Keratinocyte (primary cell): Measurements from ENCODE around the gene MUC4. TPM values are rescaled to one million over a fixed set of nuclear protein-coding genes. Genes with fewer than 3 reads are reported as not detected.

Experiments
- DNase-seq: peaks from one replicate; pipeline ENCODE4 v3.0.0-alpha.2; 2011; ENCODE audit warnings: low read depth, missing footprints, low spot score
- FAIRE-seq: peaks from 2 replicates; lab custom pipeline; 2011; peaks lifted over from hg19 to GRCh38; lab: Jason Lieb, UNC
- H2AFZ ChIP-seq: 2 replicates; pipeline ENCODE4 v1.6.0; 2012; ENCODE audit warnings: low read length, control low read depth, inconsistent platforms; ENCODE audit not compliant: control insufficient read depth
- H3K27ac ChIP-seq: 2 replicates; pipeline ENCODE4 v1.5.1; 2011; ENCODE audit warnings: low read length; ENCODE audit not compliant: control insufficient read depth, insufficient read depth
- H3K27me3 ChIP-seq: 3 replicates; pipeline ENCODE4 v1.6.0; 2011; ENCODE audit warnings: low read length; ENCODE audit not compliant: control insufficient read depth, insufficient read depth; ENCODE audit errors: extremely low read depth
- H3K36me3 ChIP-seq, 2 experiments: 2 replicates in 1 of 2; 3 replicates in 1 of 2; pipeline ENCODE4 v1.5.1; 2011; ENCODE audit warnings: low read length in 2 of 2, mild to moderate bottlenecking in 1 of 2; ENCODE audit not compliant: control insufficient read depth in 2 of 2, insufficient read depth in 2 of 2; ENCODE audit errors: extremely low read depth in 1 of 2
- H3K4me1 ChIP-seq: 3 replicates; pipeline ENCODE4 v1.5.1; 2011; ENCODE audit warnings: low read length; ENCODE audit not compliant: control insufficient read depth, insufficient read depth; ENCODE audit errors: extremely low read depth
- H3K4me2 ChIP-seq: 3 replicates; pipeline ENCODE4 v1.6.0; 2011; ENCODE audit warnings: low read depth, low read length; ENCODE audit not compliant: control insufficient read depth, insufficient read depth; ENCODE audit errors: extremely low read depth
- H3K4me3 ChIP-seq, 3 experiments: fragments of 200-600 bp in 1 of 3; sonication (generic) in 1 of 3; 2 replicates in 2 of 3; 3 replicates in 1 of 3; pipeline ENCODE4 v1.5.1; 2011 to 2016; ENCODE audit warnings: low read length in 3 of 3, mild to moderate bottlenecking in 3 of 3, control low read depth in 2 of 3, inconsistent platforms in 1 of 3, low read depth in 1 of 3, mixed read lengths in 1 of 3, mixed run types in 1 of 3, moderate library complexity in 1 of 3; ENCODE audit not compliant: control insufficient read depth in 2 of 3, insufficient read depth in 2 of 3; ENCODE audit errors: extremely low read depth in 1 of 3
- H3K79me2 ChIP-seq: 2 replicates; pipeline ENCODE4 v1.6.0; 2012; ENCODE audit warnings: low read length; ENCODE audit not compliant: control insufficient read depth, insufficient read depth
- H3K9ac ChIP-seq: 3 replicates; pipeline ENCODE4 v1.6.0; 2011; ENCODE audit warnings: low read length; ENCODE audit not compliant: control insufficient read depth, insufficient read depth; ENCODE audit errors: extremely low read depth
- H3K9me1 ChIP-seq: 3 replicates; pipeline ENCODE4 v1.6.0; 2011; ENCODE audit warnings: low read length; ENCODE audit not compliant: control insufficient read depth, insufficient read depth; ENCODE audit errors: extremely low read depth
- H3K9me3 ChIP-seq: 2 replicates; pipeline ENCODE4 v1.5.1; 2012; ENCODE audit warnings: low read depth, low read length; ENCODE audit not compliant: control insufficient read depth
- H4K20me1 ChIP-seq: 3 replicates; pipeline ENCODE4 v1.6.0; 2011; ENCODE audit warnings: low read length; ENCODE audit not compliant: control insufficient read depth, insufficient read depth; ENCODE audit errors: extremely low read depth
- EZH2 ChIP-seq: IDR thresholded peaks from one replicate; pipeline ENCODE4 v1.6.1; 2012; ENCODE audit warnings: inconsistent platforms, mild to moderate bottlenecking, low read length, moderate library complexity
- dilution Hi-C: fragments of 300-500 bp; cut with MboI; formaldehyde crosslinking; loops from one replicate; pipeline ENCODE4 v1.7.0; 2020; ENCODE audit warnings: low sequenced_read_pairs; ENCODE audit not compliant: extremely low pct_ligation_motif_present
- polyA plus RNA-seq, 5 experiments: library from polyadenylated mRNA; depleted of rRNA in 3 of 5; stranded (reverse) in 3 of 5; stranded (forward) in 1 of 5; unstranded in 1 of 5; fragments of >200 nt; gene quantifications; 1 replicate in 1 of 5; 2 replicates in 3 of 5; 3 replicates in 1 of 5; pipeline versions ENCODE4 v1.2.1 to v1.2.3, GENCODE V29; 2011 to 2012; ENCODE audit warnings: missing spikeins in 2 of 5, low read depth in 1 of 5, low replicate concordance in 1 of 5
- TF ChIP-seq, protein P1 (sequence below), 3 experiments: IDR thresholded peaks in 1 of 3; conservative IDR thresholded peaks in 1 of 3; optimal IDR thresholded peaks in 1 of 3; 2 replicates in 2 of 3; 3 replicates in 1 of 3; pipeline versions ENCODE3 to v1.5.1; 2011; ENCODE audit warnings: low read length in 3 of 3, mild to moderate bottlenecking in 3 of 3, moderate library complexity in 2 of 3, control low read depth in 1 of 3, inconsistent platforms in 1 of 3; ENCODE audit not compliant: insufficient read depth in 2 of 3; ENCODE audit errors: extremely low read depth in 1 of 3

Gene MUC4
- polyA plus RNA-seq, 1 donor (not counting 4 experiments of a cell fraction or from before 2014, with no cell fraction given) = not detected

- no peak overlapping the region for H3K4me3 ChIP-seq
- no peak for TF ChIP-seq EZH2
- TF ChIP-seq, protein P1, sequence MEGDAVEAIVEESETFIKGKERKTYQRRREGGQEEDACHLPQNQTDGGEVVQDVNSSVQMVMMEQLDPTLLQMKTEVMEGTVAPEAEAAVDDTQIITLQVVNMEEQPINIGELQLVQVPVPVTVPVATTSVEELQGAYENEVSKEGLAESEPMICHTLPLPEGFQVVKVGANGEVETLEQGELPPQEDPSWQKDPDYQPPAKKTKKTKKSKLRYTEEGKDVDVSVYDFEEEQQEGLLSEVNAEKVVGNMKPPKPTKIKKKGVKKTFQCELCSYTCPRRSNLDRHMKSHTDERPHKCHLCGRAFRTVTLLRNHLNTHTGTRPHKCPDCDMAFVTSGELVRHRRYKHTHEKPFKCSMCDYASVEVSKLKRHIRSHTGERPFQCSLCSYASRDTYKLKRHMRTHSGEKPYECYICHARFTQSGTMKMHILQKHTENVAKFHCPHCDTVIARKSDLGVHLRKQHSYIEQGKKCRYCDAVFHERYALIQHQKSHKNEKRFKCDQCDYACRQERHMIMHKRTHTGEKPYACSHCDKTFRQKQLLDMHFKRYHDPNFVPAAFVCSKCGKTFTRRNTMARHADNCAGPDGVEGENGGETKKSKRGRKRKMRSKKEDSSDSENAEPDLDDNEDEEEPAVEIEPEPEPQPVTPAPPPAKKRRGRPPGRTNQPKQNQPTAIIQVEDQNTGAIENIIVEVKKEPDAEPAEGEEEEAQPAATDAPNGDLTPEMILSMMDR (optimal IDR thresholded peaks at IDR 0.05 in 1 of 3, IDR thresholded peaks at IDR 0.05 in 1 of 3, conservative IDR thresholded peaks at IDR 0.05 in 1 of 3; ENCODE audit: extremely low read depth in 1 of 3, insufficient read depth in 2 of 3, low read length in 3 of 3) = no peak
- H3K79me2 ChIP-seq = no peaks in the 10 kb centered on the region
- H4K20me1 ChIP-seq = no peaks in the 10 kb centered on the region
- H3K4me2 ChIP-seq = no peak overlapping the region
- no peak overlapping the region for H3K27ac ChIP-seq
- no peaks in the 10 kb centered on the region for H3K9me3 ChIP-seq
- FAIRE-seq (no peak), DNase-seq (no peak)
- H3K27me3 ChIP-seq = peaks cover 6% of the 10 kb centered on the region
- no peak overlapping the region for H2AFZ ChIP-seq
- no peaks in the 10 kb centered on the region for H3K9me1 ChIP-seq
- H3K4me1 ChIP-seq = no peaks in the 10 kb centered on the region
- H3K9ac ChIP-seq = no peak overlapping the region
- dilution Hi-C loops = no loop called here
- H3K36me3 ChIP-seq = no peaks in the 10 kb centered on the region
Observed at GRCh38 chr3:195767792-195768191, 43.9 kb downstream of the MUC4 start.

GRCh38 chr3:195766671-195767070 lies 45.1 kb downstream of the MUC4 start:
- FAIRE-seq (no peak), DNase-seq (no peak)
- Histone ChIP-seq H3K9ac (no peak overlapping the region), H4K20me1 (no peaks in the 10 kb centered on the region), H2AFZ (no peak overlapping the region), H3K9me1 (no peaks in the 10 kb centered on the region), H3K4me2 (no peak overlapping the region), H3K4me1 (no peaks in the 10 kb centered on the region), H3K27me3 (peaks cover 12% of the 10 kb centered on the region), H3K27ac (no peak overlapping the region), H3K79me2 (no peaks in the 10 kb centered on the region), H3K4me3 (no peak overlapping the region), H3K36me3 (no peaks in the 10 kb centered on the region), H3K9me3 (no peaks in the 10 kb centered on the region)
- TF ChIP-seq, protein P1 (optimal IDR thresholded peaks at IDR 0.05 in 1 of 3, IDR thresholded peaks at IDR 0.05 in 1 of 3, conservative IDR thresholded peaks at IDR 0.05 in 1 of 3; ENCODE audit: extremely low read depth in 1 of 3, insufficient read depth in 2 of 3, low read length in 3 of 3) = no peak
- TF ChIP-seq EZH2 = no peak
- dilution Hi-C loops = no loop called here
